Lower leg skin (tissue), 4 donors: ENCODE measurements around the gene ERGIC1. TPM values are rescaled to one million over a fixed set of nuclear protein-coding genes. Genes with fewer than 3 reads are reported as not detected.
"Not testable (repeated sequence)": the region's sequence is repeated elsewhere in the genome, so short reads cannot be mapped to it uniquely, and the experiment has no call there.

Experiments used
- DNase-seq, 2 donors: peaks; one replicate each; pipeline ENCODE4 v3.0.0-alpha.2; 2019; ENCODE audit warnings: low spot score in 2 of 2
- H3K4me3 ChIP-seq: fragments of 200-600 bp; sonication (generic); 2 replicates; pipeline ENCODE4 v1.5.1; 2017; ENCODE audit warnings: mild to moderate bottlenecking, low read depth; ENCODE audit not compliant: poor library complexity, severe bottlenecking
- POLR2A ChIP-seq, 2 donors: fragments of 450-650 bp; IDR thresholded peaks; one replicate each; pipeline ENCODE4 v1.6.1; 2016 to 2017; ENCODE audit warnings: antibody characterized with exemption in 2 of 2, mild to moderate bottlenecking in 1 of 2, moderate library complexity in 1 of 2
- WGBS, 2 donors: methylation state at CpG; one replicate each; pipeline ENCODE4 v1.1.5; 2018; 5-methylcytosine and 5-hydroxymethylcytosine counted together
- intact Hi-C: fragments of 100-400 bp; cut with DNase I; formaldehyde crosslinking; loops from one replicate; pipeline ENCODE4 v1.15.0; 2023; ENCODE audit warnings: low total_unique reads
- total RNA-seq, 4 donors: library from RNA; depleted of rRNA; stranded (reverse); fragments of >200 nt; gene quantifications; one replicate each; pipeline ENCODE4 v1.1.0, GENCODE V29; 2016
- TF ChIP-seq, protein P1 (sequence below), 3 donors: fragments of 450-650 bp; IDR thresholded peaks; one replicate each; pipeline ENCODE4 v1.5.1; 2016; ENCODE audit warnings: antibody characterized with exemption in 3 of 3, mild to moderate bottlenecking in 3 of 3, moderate library complexity in 2 of 3

ERGIC1 gene
- total RNA-seq, 4 donors from 2014 or later: 62.9 to 114 (median 82.6) TPM

DNA sequence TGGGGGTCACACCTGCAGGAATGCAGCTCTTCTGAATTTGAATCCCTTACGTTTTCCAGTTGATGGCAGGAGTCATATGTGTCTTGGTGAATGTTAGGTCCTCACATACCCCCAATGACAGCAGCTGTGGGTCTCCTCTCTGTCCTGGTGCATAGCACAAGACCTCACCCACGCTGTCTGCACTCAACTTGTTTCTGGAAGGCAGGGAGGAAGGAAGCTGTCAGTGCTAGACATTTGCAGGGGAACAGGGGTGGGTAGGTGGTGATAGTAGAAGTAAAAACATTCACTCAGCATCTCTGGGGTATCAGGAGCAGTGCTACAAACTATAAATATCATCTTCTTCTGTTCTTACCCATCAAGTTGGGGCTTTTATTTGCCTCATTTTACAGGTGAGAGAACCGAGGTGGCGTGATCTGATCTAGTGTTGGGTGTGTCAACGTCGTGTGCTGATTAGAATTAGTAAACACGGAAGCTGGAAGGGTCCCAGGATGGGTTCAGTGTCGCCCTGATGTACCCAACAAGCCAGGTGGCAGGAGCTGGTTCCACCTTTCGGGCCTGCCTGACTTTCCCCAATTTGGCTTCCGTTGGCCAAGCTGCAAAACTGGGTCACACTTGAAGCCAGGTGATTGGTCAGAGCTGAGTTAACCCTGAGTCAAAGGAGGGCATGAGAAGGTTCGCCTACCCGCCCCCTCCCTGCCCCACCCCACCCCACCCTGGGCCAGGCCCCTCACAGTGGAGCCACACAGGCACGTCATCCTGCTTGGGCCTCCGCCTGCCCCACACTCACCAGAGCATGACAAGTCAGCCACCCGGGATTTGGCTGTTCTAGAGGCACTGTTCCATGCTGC is 15.8 kb downstream of the ERGIC1 start:
- no peak overlapping the region for H3K4me3 ChIP-seq
- TF ChIP-seq, protein P1, sequence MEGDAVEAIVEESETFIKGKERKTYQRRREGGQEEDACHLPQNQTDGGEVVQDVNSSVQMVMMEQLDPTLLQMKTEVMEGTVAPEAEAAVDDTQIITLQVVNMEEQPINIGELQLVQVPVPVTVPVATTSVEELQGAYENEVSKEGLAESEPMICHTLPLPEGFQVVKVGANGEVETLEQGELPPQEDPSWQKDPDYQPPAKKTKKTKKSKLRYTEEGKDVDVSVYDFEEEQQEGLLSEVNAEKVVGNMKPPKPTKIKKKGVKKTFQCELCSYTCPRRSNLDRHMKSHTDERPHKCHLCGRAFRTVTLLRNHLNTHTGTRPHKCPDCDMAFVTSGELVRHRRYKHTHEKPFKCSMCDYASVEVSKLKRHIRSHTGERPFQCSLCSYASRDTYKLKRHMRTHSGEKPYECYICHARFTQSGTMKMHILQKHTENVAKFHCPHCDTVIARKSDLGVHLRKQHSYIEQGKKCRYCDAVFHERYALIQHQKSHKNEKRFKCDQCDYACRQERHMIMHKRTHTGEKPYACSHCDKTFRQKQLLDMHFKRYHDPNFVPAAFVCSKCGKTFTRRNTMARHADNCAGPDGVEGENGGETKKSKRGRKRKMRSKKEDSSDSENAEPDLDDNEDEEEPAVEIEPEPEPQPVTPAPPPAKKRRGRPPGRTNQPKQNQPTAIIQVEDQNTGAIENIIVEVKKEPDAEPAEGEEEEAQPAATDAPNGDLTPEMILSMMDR (IDR thresholded peaks at IDR 0.05): no peak
- TF ChIP-seq POLR2A (IDR thresholded peaks at IDR 0.05): no peak
- DNase-seq: no peak
- WGBS, 2 donors: 51 to 65% methylated on average over 13 to 15 of the region's 15 CpGs
- intact Hi-C loops: no loop called here

DNA sequence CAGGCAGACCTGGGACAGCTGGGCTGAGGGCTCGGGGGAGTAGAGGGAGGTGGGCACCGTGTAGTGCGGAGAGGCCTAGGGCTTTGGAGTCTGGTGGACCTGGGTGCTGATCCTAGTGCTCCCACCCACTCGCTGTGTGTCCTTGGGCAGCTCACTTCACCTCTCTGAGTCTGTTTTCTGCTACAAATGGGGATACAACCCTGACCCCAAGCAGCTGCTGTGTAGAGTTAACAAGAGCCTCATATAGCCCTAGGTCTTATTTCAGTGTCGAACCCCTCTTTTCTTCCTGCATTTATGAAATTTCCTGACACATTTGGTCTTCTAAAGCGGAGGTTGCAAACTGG is 16.4 kb downstream of the ERGIC1 start:
- no peak overlapping the region for H3K4me3 ChIP-seq
- DNase-seq: no peak
- intact Hi-C loops: no loop called here
- 88 to 92% methylated on average over 6 of the region's 6 CpGs for whole genome bisulfite sequencing, 2 donors
- no peak for TF ChIP-seq POLR2A (IDR thresholded peaks at IDR 0.05)
- TF ChIP-seq, protein P1 (IDR thresholded peaks at IDR 0.05): no peak

DNA sequence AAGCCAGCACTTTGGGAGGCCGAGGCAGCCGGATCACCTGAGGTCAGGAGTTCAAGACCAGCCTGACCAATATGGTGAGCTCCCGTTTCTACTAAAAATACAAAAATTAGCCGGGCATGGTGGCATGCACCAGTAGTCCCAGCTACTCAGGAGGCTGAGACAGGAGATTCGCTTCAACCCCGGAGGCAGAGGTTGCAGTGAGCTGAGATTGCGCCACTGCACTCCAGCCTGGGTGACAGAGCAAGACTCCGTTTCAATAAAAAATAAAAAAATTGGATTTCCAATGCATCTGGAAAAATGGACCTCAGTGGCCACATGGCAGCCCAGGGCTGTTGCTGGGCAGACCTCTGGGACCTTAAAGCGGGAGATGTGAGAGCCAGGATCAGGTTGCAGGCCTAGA is 17.2 kb downstream of the ERGIC1 start:
- DNase-seq, intact Hi-C loops, H3K4me3 ChIP-seq: not testable (repeated sequence)
- 94 to 95% methylated on average over 9 of the region's 9 CpGs for WGBS, 2 donors

DNA sequence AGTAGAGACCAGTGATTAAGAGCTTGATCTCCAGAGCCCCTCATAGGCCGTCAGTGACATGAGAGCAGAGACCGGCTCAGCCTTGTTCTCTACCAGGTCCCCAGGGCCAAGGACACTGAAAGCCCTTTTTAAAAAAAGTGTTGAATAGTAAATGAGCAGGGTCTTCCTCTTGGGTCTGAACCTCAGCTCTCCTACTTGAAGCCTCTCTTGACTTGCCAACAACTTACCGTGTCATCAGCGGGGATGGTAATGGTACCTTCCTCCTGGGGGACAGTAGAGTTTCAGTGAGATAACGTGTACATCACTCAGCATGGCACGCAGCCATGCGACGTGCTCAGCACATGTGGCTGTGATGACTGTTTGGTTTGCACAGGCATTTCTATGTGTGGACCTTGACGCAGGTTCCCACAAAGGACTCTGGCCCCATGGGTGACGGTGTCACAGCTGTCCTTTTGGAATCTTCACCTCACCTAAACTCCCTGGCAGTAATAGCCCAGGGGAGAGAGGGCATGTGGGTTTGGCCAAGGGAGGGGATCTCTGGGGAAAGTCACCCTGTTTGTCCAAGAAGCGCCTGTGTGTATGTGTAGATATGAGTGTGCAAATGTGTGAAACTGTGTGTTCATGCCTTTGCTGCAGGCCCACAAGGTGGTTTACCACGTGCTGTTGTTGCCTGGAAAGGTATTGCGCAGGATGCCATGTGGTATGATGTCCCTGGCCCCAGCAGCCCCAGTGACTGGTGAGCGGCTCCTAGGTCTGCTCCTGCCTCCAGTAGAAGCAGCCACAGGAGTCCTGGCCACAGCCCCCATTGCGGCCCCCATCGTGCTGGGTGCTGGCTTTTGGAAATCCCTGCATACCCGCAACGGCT is 18.7 kb downstream of the ERGIC1 start:
- no peak for TF ChIP-seq POLR2A (IDR thresholded peaks at IDR 0.05)
- TF ChIP-seq, protein P1 (IDR thresholded peaks at IDR 0.05): no peak
- 81 to 83% methylated on average over 18 of the region's 18 CpGs for WGBS, 2 donors
- H3K4me3 ChIP-seq: no peak overlapping the region
- no peak for DNase-seq
- intact Hi-C loops: no loop called here

DNA sequence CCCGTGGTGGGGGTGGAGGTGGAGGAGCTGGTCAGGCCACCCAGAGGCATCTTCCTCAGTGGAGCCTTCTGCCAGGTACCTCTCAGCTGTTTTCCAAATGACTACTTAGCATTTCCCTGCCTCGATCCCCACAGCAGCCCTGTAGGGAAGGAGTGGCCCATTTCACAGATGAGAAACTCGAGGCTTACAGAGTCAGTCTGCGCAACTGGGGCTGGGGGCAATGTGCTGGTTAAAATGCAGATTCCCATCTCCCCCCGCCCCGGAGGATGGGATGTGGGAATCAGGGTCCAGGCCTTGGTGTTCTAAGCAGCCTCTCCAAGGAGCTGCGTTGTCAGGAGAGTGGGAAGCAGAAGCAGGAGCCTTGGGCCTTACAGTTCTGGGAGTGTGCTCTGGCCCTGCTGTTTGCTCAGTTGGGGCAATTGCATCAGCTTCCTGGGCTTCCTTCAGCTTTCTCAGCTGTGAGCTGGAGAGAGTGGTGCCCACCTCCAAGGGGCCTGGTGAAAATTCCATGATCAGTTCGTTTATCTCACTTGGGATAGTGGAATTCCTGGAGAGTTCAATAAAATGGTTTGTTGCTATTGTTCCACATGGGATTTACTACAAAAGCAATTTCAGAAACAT is 19.4 kb downstream of the ERGIC1 start:
- no peak overlapping the region for H3K4me3 ChIP-seq
- intact Hi-C loops: no loop called here
- TF ChIP-seq POLR2A (IDR thresholded peaks at IDR 0.05): no peak
- TF ChIP-seq, protein P1 (IDR thresholded peaks at IDR 0.05): no peak
- DNase-seq: no peak
- WGBS, 2 donors: 86 to 87% methylated on average over 7 to 8 of the region's 8 CpGs

DNA sequence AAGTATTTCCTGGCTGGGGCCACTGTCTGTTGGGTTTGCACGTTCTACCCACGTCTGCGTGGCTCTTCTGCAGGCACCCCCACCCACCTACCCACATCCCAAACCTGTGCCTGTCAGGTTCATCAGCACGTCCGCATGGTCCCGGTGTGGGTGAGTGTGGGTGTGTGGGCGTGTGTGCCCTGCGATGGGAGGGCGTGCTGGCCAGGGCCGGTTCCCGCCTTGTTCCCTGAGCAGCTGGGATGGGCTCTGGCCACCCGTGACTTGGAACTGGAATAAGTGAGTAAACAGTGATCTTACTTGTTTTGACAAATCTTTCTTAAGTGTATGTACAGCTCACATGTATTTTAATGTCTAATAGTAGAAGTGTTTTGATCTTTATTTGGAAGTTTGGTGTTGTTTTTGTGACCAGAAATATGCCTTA is 20.4 kb downstream of the ERGIC1 start:
- peak; percentile 84 to 95 for DNase-seq
- TF ChIP-seq, protein P1 (IDR thresholded peaks at IDR 0.05): no peak
- TF ChIP-seq POLR2A (IDR thresholded peaks at IDR 0.05): no peak
- H3K4me3 ChIP-seq: no peak overlapping the region
- intact Hi-C loops: no loop called here
- 27 to 32% methylated on average over 12 of the region's 12 CpGs for WGBS, 2 donors
